Cortex of kidney (tissue), 1 donor: Measurements from ENCODE around the gene NACC2.
"Not testable (repeated sequence)": the region's sequence is repeated elsewhere in the genome, so short reads cannot be mapped to it uniquely, and the experiment has no call there.

Experiments
- DNase-seq: peaks from one replicate; lab custom pipeline; 2025; lab: John Stamatoyannopoulos, UW

NACC2 gene

GRCh38 chr9:136045595-136046553 is 49.2 kb downstream of the NACC2 start:
- DNase-seq, result no peak

DNA sequence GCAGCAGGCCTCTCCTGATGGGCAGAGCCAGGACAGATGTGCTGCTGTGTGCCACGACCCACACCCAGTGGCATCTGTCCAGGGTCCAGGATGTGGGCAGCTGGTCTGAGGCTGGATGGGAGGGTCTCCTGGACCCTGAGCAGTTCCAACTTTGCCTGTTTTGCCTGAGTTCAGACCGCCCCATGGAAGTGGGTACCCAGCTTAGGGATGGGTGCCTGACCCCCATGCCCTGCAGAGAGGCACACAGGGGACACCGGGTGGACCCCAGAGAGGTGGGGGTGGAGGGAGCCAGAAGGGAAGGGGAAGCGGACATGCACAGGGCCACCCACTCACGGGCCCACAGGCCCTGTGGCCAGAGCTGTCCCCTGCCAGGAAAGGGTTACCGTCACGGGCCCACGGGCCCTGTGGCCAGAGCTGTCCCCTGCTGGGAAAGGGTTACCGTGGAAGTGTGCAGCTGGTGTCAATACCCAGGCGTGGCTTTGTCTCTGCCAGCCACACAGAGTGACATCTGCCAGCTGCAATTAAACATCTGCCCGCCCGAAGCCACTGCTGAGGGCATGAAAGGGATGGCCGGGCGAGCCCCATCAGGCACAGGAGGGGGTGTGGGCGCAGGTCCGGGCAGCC is 50.0 kb downstream of the NACC2 start:
- no peak for DNase-seq

- no peak for DNase-seq
Observed at GRCh38 chr9:136044207-136044970, 50.7 kb downstream of the NACC2 start.

DNA sequence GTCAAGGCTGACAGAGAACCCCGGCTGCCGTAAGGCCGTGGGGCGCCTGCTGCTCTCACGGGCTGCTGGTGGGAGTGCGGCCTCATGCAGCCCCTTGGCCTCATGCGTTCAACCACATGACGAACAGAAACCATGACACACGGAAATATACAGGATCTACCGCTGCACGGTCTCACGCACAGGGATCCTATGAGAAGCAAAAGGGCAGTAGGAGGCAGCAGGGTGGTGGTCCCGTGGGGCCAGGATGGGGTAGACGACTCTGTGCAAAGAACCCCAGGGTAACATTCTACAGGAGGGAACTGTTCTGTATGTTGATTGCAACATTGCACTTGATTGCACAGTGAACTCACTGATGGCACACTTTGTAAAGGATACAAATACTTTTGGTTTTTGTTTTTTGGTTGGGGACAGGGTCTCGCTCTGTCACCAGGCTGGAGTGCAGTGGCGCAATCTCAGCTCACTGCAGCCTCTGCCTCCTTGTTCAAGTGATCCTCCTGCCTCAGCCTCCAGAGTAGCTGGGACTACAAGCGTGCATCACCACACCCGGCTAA is 51.6 kb downstream of the NACC2 start:
- no peak for DNase-seq

GRCh38 chr9:136042541-136042940 is 52.5 kb downstream of the NACC2 start:
- no peak for DNase-seq

- DNase-seq, result not testable (repeated sequence)
Observed at GRCh38 chr9:136040848-136041247, 54.2 kb downstream of the NACC2 start.

DNA sequence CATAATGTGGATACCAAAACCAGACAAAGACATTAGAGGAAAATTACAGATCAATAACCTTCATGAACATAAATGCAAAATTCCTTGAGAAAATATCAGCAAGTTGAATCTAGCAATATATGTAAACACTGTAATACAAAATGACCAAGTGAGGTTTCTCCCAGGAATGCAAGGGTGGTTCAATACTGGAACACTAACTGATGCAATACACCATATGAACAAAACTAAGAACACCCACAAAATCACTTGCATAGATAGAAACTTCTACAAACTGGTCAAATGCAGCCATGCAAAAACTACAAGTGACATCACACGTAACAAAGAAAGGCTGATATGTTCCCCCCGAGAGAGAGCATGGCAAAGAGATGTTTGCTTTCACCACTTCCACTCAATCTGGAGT is 55.6 kb downstream of the NACC2 start:
- no peak for DNase-seq

GRCh38 chr9:136036848-136037247 is 58.2 kb downstream of the NACC2 start:
- DNase-seq, result no peak

- no peak for DNase-seq
Observed at GRCh38 chr9:136036050-136036449, 59.0 kb downstream of the NACC2 start.

- DNase-seq, result no peak
Observed at GRCh38 chr9:136031741-136032730, 63.1 kb downstream of the NACC2 start.

- DNase-seq, result no peak
Observed at GRCh38 chr9:136031094-136031493, 64.0 kb downstream of the NACC2 start.

DNA sequence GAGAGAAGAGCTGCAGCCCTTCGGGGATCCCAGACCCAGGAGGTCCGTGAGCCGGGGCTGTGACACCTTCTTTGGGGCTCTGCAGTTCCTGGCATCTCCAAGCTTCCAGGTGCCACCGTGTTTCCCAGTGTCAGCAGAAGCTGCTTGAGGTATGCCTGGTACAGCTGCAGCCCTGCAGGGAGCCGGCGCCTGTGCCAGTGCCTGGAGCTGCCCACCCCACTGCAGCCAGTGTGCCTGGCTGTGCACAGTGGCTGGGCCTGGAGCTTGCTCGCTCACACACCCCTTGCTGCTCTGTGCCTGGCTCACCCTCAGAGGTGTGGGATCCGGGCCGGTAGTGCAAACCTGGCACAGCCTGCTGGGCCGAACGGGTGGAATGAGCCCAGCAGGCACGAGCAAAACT is 65.5 kb downstream of the NACC2 start:
- DNase-seq, result no peak

DNA sequence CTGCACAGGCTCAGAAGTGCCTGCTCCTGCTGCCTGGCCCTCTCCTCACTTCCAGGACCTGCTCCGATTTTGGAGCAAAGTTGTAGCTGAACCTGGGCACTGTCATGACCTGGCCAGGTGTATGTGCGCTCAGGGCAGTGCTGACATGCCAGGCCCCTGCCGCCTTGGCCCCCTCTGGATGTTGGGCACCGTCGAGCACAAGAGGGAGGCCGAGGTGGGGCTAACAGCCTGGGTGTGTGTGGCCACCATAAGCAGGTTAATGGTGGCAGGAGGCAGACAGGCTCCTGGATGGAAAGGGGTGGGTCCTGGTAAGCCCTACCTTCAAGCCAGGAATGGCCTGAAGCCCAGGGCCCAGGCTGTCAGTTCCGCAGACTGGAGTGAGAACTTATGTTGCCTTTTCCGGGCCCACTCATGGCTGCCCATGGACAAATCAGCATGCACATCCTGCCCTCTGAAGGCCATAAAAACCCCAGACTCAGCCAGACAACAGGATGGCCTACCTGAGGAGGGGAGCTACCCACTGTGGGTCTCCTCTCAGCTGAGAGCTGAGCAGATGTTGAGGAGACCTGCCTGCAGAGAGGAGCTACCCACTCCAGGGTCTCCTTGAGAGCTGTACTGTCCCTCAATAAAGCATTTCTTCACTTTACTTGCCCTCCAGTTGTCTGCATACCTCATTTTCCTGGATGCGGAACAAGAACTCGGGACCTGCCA is 66.2 kb downstream of the NACC2 start:
- no peak for DNase-seq

GRCh38 chr9:136026943-136027289 is 68.2 kb downstream of the NACC2 start:
- DNase-seq, result not testable (repeated sequence)

DNA sequence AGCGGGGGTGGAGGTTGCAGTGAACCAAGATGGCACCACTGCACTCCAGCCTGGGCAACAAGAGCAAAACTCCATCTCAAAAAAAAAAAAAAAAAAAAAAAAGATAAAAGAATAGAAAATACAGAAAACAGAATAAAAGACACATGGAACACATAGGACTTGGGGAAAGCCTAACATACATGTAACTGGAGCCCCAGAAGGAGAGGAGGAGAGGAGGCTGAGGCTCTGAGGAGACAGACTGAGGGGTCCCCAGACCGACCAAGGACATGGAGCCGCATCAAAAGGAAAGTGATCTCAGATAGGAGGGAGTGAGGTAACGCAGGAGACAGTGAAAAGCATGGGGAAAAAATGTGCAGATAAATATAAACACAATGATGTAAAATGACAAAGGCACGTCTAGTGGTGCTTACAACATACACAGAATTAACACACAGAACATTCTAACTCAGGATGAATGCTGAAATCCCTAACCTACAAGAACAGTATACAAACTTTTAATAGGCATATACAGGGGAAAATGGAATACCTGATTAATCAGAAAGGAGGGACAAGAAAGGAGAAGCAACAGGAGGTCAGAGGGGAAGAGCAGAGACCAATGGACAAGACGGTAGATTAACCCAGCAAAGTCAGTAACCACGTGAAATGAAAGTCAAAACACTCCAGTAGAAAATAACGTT is 68.7 kb downstream of the NACC2 start:
- no peak for DNase-seq

DNA sequence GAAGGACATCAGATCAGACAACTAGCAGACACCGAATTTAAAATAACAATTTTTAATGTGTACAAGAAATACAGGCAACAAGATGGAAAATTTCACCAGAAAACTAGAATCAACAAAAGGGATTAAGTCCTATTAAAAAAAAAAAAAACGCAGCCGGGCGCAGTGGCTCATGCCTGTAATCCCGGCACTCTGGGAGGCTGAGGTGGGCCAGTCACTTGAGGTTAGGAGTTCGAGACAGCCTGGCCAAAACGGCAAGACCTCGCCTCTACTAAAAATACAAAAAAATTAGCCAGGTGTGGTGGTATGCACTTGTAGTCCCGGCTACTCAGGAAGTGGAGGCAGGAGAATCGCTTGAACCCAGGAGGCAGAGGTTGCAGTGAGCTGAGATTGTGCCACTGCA is 69.6 kb downstream of the NACC2 start:
- no peak for DNase-seq

GRCh38 chr9:136024696-136025316 is 70.3 kb downstream of the NACC2 start:
- DNase-seq, result no peak

GRCh38 chr9:136024286-136024685 is 70.8 kb downstream of the NACC2 start:
- no peak for DNase-seq

DNA sequence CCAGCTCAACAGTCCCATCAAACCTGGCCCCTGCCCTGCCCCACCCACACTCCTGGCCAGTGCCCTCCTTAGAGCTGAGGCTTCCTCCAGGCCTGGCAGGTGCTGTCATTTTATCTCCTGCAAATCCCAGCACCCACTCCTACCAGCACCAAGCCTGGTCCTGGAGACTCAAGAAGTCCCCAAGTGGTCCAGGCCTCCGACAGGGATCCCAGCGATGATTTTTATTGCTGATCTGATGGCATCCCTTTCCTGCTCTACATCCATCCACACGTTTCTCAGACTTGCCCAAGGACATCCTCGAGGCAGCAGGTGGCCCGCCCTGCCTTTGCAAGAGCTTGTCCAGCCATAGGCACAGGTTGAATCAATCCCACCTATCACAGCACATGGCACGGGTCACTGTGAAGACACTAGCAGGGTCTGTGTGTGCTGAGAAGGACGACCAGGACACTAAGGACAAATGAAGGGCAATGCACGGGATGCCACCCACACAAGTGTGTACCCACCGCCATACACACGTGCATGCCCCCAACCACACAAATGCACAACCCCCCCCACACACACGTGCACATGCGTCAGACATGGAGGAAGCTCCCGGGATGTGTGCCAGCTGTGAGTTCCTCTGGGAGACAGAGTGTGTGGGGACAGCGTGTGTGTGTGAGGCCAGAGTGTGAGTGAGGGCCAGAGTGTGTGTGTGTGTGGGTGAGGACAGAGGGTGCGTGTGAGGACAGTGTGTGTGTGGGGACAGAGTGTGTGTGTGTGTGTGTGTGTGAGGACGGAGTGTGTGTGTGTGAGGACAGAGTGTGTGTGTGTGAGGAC is 71.5 kb downstream of the NACC2 start:
- DNase-seq, result no peak
